SU-DHL-6 (cell line): ENCODE measurements around the gene CDH7.

Source experiments
- H2AFZ ChIP-seq: fragments of 200-600 bp; sonication (generic); 2 replicates; pipeline ENCODE4 v1.6.1; 2014; ENCODE audit warnings: low read depth, mild to moderate bottlenecking, moderate library complexity, mixed read lengths, antibody characterized with exemption, low read length; ENCODE audit not compliant: severe bottlenecking
- H3F3A ChIP-seq: fragments of 200-600 bp; shearing (Covaris generic); 2 replicates; pipeline ENCODE4 v1.6.0; 2016; ENCODE audit warnings: antibody characterized with exemption, mild to moderate bottlenecking; ENCODE audit not compliant: insufficient read depth
- H3K27ac ChIP-seq: fragments of 200-600 bp; sonication (generic); 2 replicates; pipeline ENCODE4 v1.5.1; 2016; ENCODE audit warnings: low read depth, mild to moderate bottlenecking, low read length, moderate library complexity, mixed read lengths
- H3K27me3 ChIP-seq: fragments of 200-600 bp; sonication (generic), shearing (Covaris generic); 2 replicates; pipeline ENCODE4 v1.6.0; 2014; ENCODE audit warnings: mild to moderate bottlenecking, low read length
- H3K36me3 ChIP-seq: fragments of 200-600 bp; sonication (generic); 2 replicates; pipeline ENCODE4 v1.6.1; 2014; ENCODE audit warnings: mild to moderate bottlenecking, low read length, mixed read lengths
- H3K4me2 ChIP-seq: fragments of 300-600, 200-600 bp; shearing (Covaris generic), sonication (generic); 2 replicates; pipeline ENCODE4 v1.6.0; 2014; ENCODE audit warnings: low read length, low read depth, mild to moderate bottlenecking; ENCODE audit not compliant: poor library complexity, severe bottlenecking
- H3K4me3 ChIP-seq: fragments of 200-600 bp; sonication (generic); 2 replicates; pipeline ENCODE4 v1.5.1; 2014; ENCODE audit warnings: antibody characterized with exemption, low read length, mild to moderate bottlenecking, mixed read lengths; ENCODE audit not compliant: insufficient read depth, poor library complexity, severe bottlenecking
- H3K79me2 ChIP-seq: fragments of 200-600 bp; sonication (generic); 2 replicates; pipeline ENCODE4 v1.6.1; 2014; ENCODE audit warnings: mild to moderate bottlenecking, low read length, moderate library complexity; ENCODE audit not compliant: insufficient read depth
- H3K9ac ChIP-seq: fragments of 200-600 bp; sonication (generic); 2 replicates; pipeline ENCODE4 v1.7.0; 2014; ENCODE audit warnings: mild to moderate bottlenecking, low read length
- H3K9me2 ChIP-seq: fragments of 200-600 bp; sonication (generic); replicated peaks from 2 replicates; pipeline ENCODE4 v1.6.1; 2014; ENCODE audit warnings: low read length; ENCODE audit not compliant: insufficient read depth
- H3K9me3 ChIP-seq: fragments of 200-600 bp; sonication (generic); 2 replicates; pipeline ENCODE4 v1.6.1; 2014; ENCODE audit warnings: low read length, mixed read lengths; ENCODE audit not compliant: insufficient read depth
- H4K20me1 ChIP-seq: fragments of 200-600 bp; sonication (generic); 2 replicates; pipeline ENCODE4 v1.6.1; 2014; ENCODE audit warnings: low read depth, mild to moderate bottlenecking, antibody characterized with exemption, low read length, moderate library complexity, mixed read lengths
- CTCF ChIP-seq: fragments of 200-600 bp; sonication (generic); IDR thresholded peaks from one replicate; pipeline ENCODE4 v1.5.1; 2017; ENCODE audit warnings: antibody characterized with exemption, mild to moderate bottlenecking, low read length, moderate library complexity; ENCODE audit not compliant: insufficient read depth, poor library complexity, severe bottlenecking
- EZH2phosphoT487 ChIP-seq: fragments of 200-600 bp; sonication (generic), shearing (Covaris generic); conservative IDR thresholded peaks from 2 replicates; pipeline ENCODE4 v1.6.1; 2018; ENCODE audit warnings: mild to moderate bottlenecking, antibody characterized with exemption, low read length, moderate library complexity, mixed read lengths

CDH7 gene

DNA sequence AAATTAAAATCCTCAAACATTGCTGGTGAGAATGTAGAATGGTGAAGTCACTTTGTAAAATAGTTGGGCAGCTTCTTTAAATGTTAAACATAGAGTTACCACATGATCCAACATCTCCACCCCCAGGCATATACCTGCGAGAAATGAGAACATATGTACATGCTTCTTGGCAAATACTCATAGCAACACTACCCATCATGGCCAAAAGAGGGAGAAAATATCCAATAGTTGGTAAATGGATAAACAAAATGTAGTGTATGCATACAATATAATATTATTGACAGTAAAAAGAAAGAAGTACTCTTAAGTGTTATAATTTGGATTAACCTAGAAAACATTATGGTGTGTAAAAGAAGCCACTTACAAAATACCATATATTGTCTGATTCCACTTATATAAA is 185.9 kb downstream of the CDH7 start:
- Histone ChIP-seq H3K27me3 (no peaks in the 10 kb centered on the region), H3K27ac (no peak overlapping the region), H4K20me1 (no peaks in the 10 kb centered on the region), H3K4me3 (no peak overlapping the region), H3K79me2 (no peaks in the 10 kb centered on the region), H3K4me2 (no peak overlapping the region), H3K9me3 (no peaks in the 10 kb centered on the region), H2AFZ (no peak overlapping the region), H3K36me3 (no peaks in the 10 kb centered on the region), H3F3A (no peaks in the 10 kb centered on the region), H3K9me2 (no peaks in the 10 kb centered on the region), H3K9ac (no peak overlapping the region)
- TF ChIP-seq CTCF (no peak), EZH2phosphoT487 (no peak)

GRCh38 chr18:65937180-65937579 is 186.4 kb downstream of the CDH7 start:
- H3K36me3 ChIP-seq, result no peaks in the 10 kb centered on the region
- no peaks in the 10 kb centered on the region for H3F3A ChIP-seq
- H2AFZ ChIP-seq, result no peak overlapping the region
- no peaks in the 10 kb centered on the region for H4K20me1 ChIP-seq
- H3K79me2 ChIP-seq, result no peaks in the 10 kb centered on the region
- no peaks in the 10 kb centered on the region for H3K27me3 ChIP-seq
- H3K4me2 ChIP-seq, result no peak overlapping the region
- no peak overlapping the region for H3K4me3 ChIP-seq
- no peak overlapping the region for H3K27ac ChIP-seq
- no peak for TF ChIP-seq EZH2phosphoT487
- no peak for TF ChIP-seq CTCF
- no peaks in the 10 kb centered on the region for H3K9me2 ChIP-seq
- H3K9me3 ChIP-seq, result no peaks in the 10 kb centered on the region
- H3K9ac ChIP-seq, result no peak overlapping the region

GRCh38 chr18:65938592-65939372 is 188.0 kb downstream of the CDH7 start:
- Histone ChIP-seq H3K79me2 (no peaks in the 10 kb centered on the region), H3K27me3 (no peaks in the 10 kb centered on the region), H4K20me1 (no peaks in the 10 kb centered on the region), H3K4me2 (no peak overlapping the region), H3K9me3 (no peaks in the 10 kb centered on the region), H3F3A (no peaks in the 10 kb centered on the region), H3K4me3 (no peak overlapping the region), H3K9ac (no peak overlapping the region), H3K9me2 (no peaks in the 10 kb centered on the region), H3K27ac (no peak overlapping the region), H2AFZ (no peak overlapping the region), H3K36me3 (no peaks in the 10 kb centered on the region)
- TF ChIP-seq CTCF (peak; percentile 39), EZH2phosphoT487 (no peak)
